Astrocyte (in vitro differentiated cells and primary cell): ENCODE data around the gene SYNE1. TPM values are rescaled to one million over a fixed set of nuclear protein-coding genes. Genes with fewer than 3 reads are reported as not detected.

Experiments used
- DNase-seq: peaks from one replicate; pipeline ENCODE4 v3.0.0-alpha.2; 2010; ENCODE audit warnings: low read depth
- FAIRE-seq: peaks from 2 replicates; lab custom pipeline; 2011; peaks lifted over from hg19 to GRCh38; lab: Jason Lieb, UNC
- H2AFZ ChIP-seq: 2 replicates; pipeline ENCODE4 v1.6.0; 2012; ENCODE audit warnings: low read depth, low read length, inconsistent platforms
- H3K27ac ChIP-seq: 2 replicates; pipeline ENCODE4 v1.5.1; 2011; ENCODE audit warnings: low read depth, low read length, inconsistent platforms
- H3K27me3 ChIP-seq: 2 replicates; pipeline ENCODE4 v1.6.0; 2011; ENCODE audit warnings: low read length, inconsistent platforms; ENCODE audit not compliant: insufficient read depth
- H3K36me3 ChIP-seq: 2 replicates; pipeline ENCODE4 v1.5.1; 2011; ENCODE audit warnings: low read length, inconsistent platforms; ENCODE audit not compliant: insufficient read depth
- H3K4me1 ChIP-seq: 2 replicates; pipeline ENCODE4 v1.5.1; 2011; ENCODE audit warnings: low read length, inconsistent platforms; ENCODE audit not compliant: insufficient read depth
- H3K4me2 ChIP-seq: 2 replicates; pipeline ENCODE4 v1.6.0; 2012; ENCODE audit warnings: low read length, inconsistent platforms
- H3K4me3 ChIP-seq: 2 replicates; pipeline ENCODE4 v1.5.1; 2011; ENCODE audit warnings: low read depth, mild to moderate bottlenecking, low read length, inconsistent platforms; ENCODE audit not compliant: insufficient read depth
- H3K79me2 ChIP-seq: 2 replicates; pipeline ENCODE4 v1.6.0; 2012; ENCODE audit warnings: mild to moderate bottlenecking, low read length, inconsistent platforms; ENCODE audit not compliant: insufficient read depth
- H3K9ac ChIP-seq: 2 replicates; pipeline ENCODE4 v1.6.0; 2012; ENCODE audit warnings: mild to moderate bottlenecking, low read length, inconsistent platforms
- H3K9me3 ChIP-seq: 2 replicates; pipeline ENCODE4 v1.5.1; 2012; ENCODE audit warnings: low read depth, mild to moderate bottlenecking, low read length, inconsistent platforms; ENCODE audit not compliant: insufficient read depth
- H4K20me1 ChIP-seq: 2 replicates; pipeline ENCODE4 v1.6.0; 2012; ENCODE audit warnings: low read length, inconsistent platforms; ENCODE audit not compliant: insufficient read depth
- H3K27ac Mint-ChIP-seq: one replicate; pipeline ENCODE4 v1.8.0; 2021; ENCODE audit warnings: mild to moderate bottlenecking, mixed read lengths; ENCODE audit not compliant: unreplicated experiment
- H3K27me3 Mint-ChIP-seq: one replicate; pipeline ENCODE4 v1.8.0; 2021; ENCODE audit warnings: low read depth, mixed read lengths; ENCODE audit not compliant: unreplicated experiment
- H3K36me3 Mint-ChIP-seq: one replicate; pipeline ENCODE4 v1.8.0; 2021; ENCODE audit warnings: low read depth, mixed read lengths; ENCODE audit not compliant: unreplicated experiment
- H3K4me1 Mint-ChIP-seq: one replicate; pipeline ENCODE4 v1.8.0; 2021; ENCODE audit warnings: low read depth, mixed read lengths; ENCODE audit not compliant: unreplicated experiment
- H3K4me3 Mint-ChIP-seq: one replicate; pipeline ENCODE4 v1.8.0; 2021; ENCODE audit warnings: mild to moderate bottlenecking, moderate library complexity, mixed read lengths; ENCODE audit not compliant: unreplicated experiment
- H3K9me3 Mint-ChIP-seq: one replicate; pipeline ENCODE4 v1.8.0; 2021; ENCODE audit warnings: mild to moderate bottlenecking, mixed read lengths; ENCODE audit not compliant: unreplicated experiment
- CTCF ChIP-seq: IDR thresholded peaks from 2 replicates; pipeline ENCODE4 v1.5.1; 2011; ENCODE audit warnings: low read depth, mild to moderate bottlenecking, inconsistent platforms, low read length, moderate library complexity; ENCODE audit not compliant: insufficient read depth
- EZH2 ChIP-seq: IDR thresholded peaks from 2 replicates; pipeline ENCODE4 v1.6.1; 2012; ENCODE audit warnings: mild to moderate bottlenecking, low read length, inconsistent platforms; ENCODE audit not compliant: insufficient read depth
- total RNA-seq: library from RNA; stranded (reverse); gene quantifications from 2 replicates; pipeline ENCODE4 v1.2.1, GENCODE V29; 2021

The SYNE1 gene
- total RNA-seq, 1 donor from 2014 or later, result 66.5 TPM

- H3K4me3 ChIP-seq, result no peak overlapping the region
- H3K27ac ChIP-seq, result no peak overlapping the region
- H3K27me3 Mint-ChIP-seq, result no peaks in the 10 kb centered on the region
- no peak overlapping the region for H2AFZ ChIP-seq
- no peaks in the 10 kb centered on the region for H3K36me3 Mint-ChIP-seq
- H3K4me2 ChIP-seq, result no peak overlapping the region
- no peaks in the 10 kb centered on the region for H3K4me1 Mint-ChIP-seq
- no peaks in the 10 kb centered on the region for H3K27me3 ChIP-seq
- no peaks in the 10 kb centered on the region for H3K4me1 ChIP-seq
- no peaks in the 10 kb centered on the region for H4K20me1 ChIP-seq
- no peak overlapping the region for H3K9ac ChIP-seq
- no peak overlapping the region for H3K27ac Mint-ChIP-seq
- H3K9me3 Mint-ChIP-seq, result peaks cover 16% of the 10 kb centered on the region
- H3K4me3 Mint-ChIP-seq, result no peak overlapping the region
- H3K36me3 ChIP-seq, result no peaks in the 10 kb centered on the region
- FAIRE-seq (no peak), DNase-seq (no peak)
- H3K9me3 ChIP-seq, result no peaks in the 10 kb centered on the region
- no peaks in the 10 kb centered on the region for H3K79me2 ChIP-seq
- TF ChIP-seq CTCF (no peak), EZH2 (no peak)
Measured at GRCh38 chr6:152557502-152557901, 79.7 kb downstream of the SYNE1 start.

DNA sequence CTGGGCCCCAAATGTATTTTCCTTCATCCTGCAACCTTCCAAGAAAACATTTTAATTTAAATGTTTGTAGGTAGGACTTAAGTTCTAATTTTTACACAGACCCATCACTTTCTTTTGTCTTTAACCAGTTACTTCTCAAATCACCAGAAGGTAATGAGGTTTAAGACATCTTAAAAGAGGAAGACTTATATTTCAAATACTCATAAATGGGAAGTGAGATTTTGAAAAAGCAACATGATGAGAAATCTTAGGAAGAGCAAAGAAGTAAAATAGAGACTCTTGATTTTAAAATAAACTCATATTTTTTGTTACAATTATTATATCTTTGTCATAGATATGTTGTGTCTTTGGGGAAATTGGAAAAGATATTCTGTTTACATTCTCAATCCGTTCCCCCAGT, 82.3 kb downstream of the SYNE1 start:
- Histone ChIP-seq H2AFZ (no peak overlapping the region), H3K36me3 (no peaks in the 10 kb centered on the region), H3K9ac (no peak overlapping the region), H4K20me1 (no peaks in the 10 kb centered on the region), H3K4me3 (no peak overlapping the region), H3K79me2 (no peaks in the 10 kb centered on the region), H3K9me3 (no peaks in the 10 kb centered on the region), H3K4me2 (no peak overlapping the region), H3K4me1 (no peaks in the 10 kb centered on the region), H3K27ac (no peak overlapping the region), H3K27me3 (no peaks in the 10 kb centered on the region)
- peaks cover 16% of the 10 kb centered on the region for H3K9me3 Mint-ChIP-seq
- FAIRE-seq (no peak), DNase-seq (no peak)
- TF ChIP-seq EZH2 (no peak), CTCF (no peak)
- no peaks in the 10 kb centered on the region for H3K4me1 Mint-ChIP-seq
- H3K27ac Mint-ChIP-seq, result no peak overlapping the region
- H3K36me3 Mint-ChIP-seq, result no peaks in the 10 kb centered on the region
- H3K4me3 Mint-ChIP-seq, result no peak overlapping the region
- H3K27me3 Mint-ChIP-seq, result no peaks in the 10 kb centered on the region

GRCh38 chr6:152552616-152553209, 84.4 kb downstream of the SYNE1 start:
- no peaks in the 10 kb centered on the region for H3K27me3 ChIP-seq
- H2AFZ ChIP-seq, result no peak overlapping the region
- no peak overlapping the region for H3K4me3 ChIP-seq
- H3K9ac ChIP-seq, result no peak overlapping the region
- H3K27ac ChIP-seq, result no peak overlapping the region
- Mint-ChIP-seq H3K36me3 (peaks cover 2% of the 10 kb centered on the region), H3K9me3 (peaks cover 12% of the 10 kb centered on the region), H3K27ac (no peak overlapping the region), H3K4me3 (no peak overlapping the region), H3K4me1 (no peaks in the 10 kb centered on the region), H3K27me3 (no peaks in the 10 kb centered on the region)
- H3K36me3 ChIP-seq, result no peaks in the 10 kb centered on the region
- no peaks in the 10 kb centered on the region for H3K4me1 ChIP-seq
- DNase-seq (peak; percentile 38), FAIRE-seq (peak; percentile 72)
- H3K4me2 ChIP-seq, result no peak overlapping the region
- no peak for TF ChIP-seq EZH2
- peak; percentile 92 for TF ChIP-seq CTCF
- H4K20me1 ChIP-seq, result no peaks in the 10 kb centered on the region
- H3K79me2 ChIP-seq, result no peaks in the 10 kb centered on the region
- no peaks in the 10 kb centered on the region for H3K9me3 ChIP-seq
